ENCODE results near the gene TSPO.

Gene TSPO

GRCh38 chr22:43147821-43148220 is 3.5 kb upstream of the TSPO start:
- H2AFZ ChIP-seq, result no peak overlapping the region
- H3K36me3 ChIP-seq (ENCODE audit: control insufficient read depth, insufficient read depth, low read length), result no peaks in the 10 kb centered on the region
- H3K4me1 ChIP-seq, result peaks cover 3% of the 10 kb centered on the region
- no peak overlapping the region for H3K27ac ChIP-seq
- H3K4me3 ChIP-seq (ENCODE audit: low read depth, low read length), result no peak overlapping the region
- H3K9me3 ChIP-seq (ENCODE audit: control insufficient read depth, low read length), result no peaks in the 10 kb centered on the region
- H3K9ac ChIP-seq, result no peak overlapping the region
- no peak overlapping the region for H3K4me2 ChIP-seq (ENCODE audit: low read length)
- peaks cover 4% of the 10 kb centered on the region for H3K79me2 ChIP-seq
- H3K27me3 ChIP-seq (ENCODE audit: control insufficient read depth, insufficient read depth, low read length), result no peaks in the 10 kb centered on the region
- TF ChIP-seq CTCF (IDR thresholded peaks at IDR 0.05), result no peak

DNA sequence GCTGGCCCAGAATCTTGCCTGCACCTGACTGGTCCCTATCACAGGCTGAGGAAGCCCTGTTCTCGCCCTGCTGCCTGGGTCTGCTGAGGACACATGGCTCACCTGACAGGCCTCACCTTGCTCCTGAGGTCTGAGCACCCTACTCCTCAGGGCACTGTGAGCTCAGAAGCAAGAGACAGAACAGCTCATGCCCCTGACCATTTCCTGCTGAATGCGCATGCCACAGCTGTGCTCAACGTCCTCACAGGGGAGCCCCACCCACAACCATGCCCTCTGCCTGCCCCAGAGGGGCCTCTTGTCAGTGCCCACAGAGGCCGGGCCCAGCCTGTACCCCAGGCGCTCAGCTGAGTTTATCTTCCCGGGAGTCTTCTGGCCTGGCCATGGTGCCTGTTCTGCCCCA is 2.8 kb upstream of the TSPO start:
- no peak for TF ChIP-seq CTCF (IDR thresholded peaks at IDR 0.05)
- Histone ChIP-seq H3K4me2 (ENCODE audit: low read length) (no peak overlapping the region), H3K4me3 (ENCODE audit: low read depth, low read length) (no peak overlapping the region), H3K27me3 (ENCODE audit: control insufficient read depth, insufficient read depth, low read length) (no peaks in the 10 kb centered on the region), H3K27ac (no peak overlapping the region), H3K36me3 (ENCODE audit: control insufficient read depth, insufficient read depth, low read length) (no peaks in the 10 kb centered on the region), H2AFZ (no peak overlapping the region), H3K79me2 (no peaks in the 10 kb centered on the region), H3K4me1 (peaks cover 3% of the 10 kb centered on the region), H3K9ac (no peak overlapping the region), H3K9me3 (ENCODE audit: control insufficient read depth, low read length) (no peaks in the 10 kb centered on the region)

- Histone ChIP-seq H2AFZ (peak overlapping the region; percentile 82), H3K4me2 (ENCODE audit: low read length) (peak overlapping the region; percentile 89), H3K27ac (peak overlapping the region; percentile 56), H3K9ac (no peak overlapping the region), H3K27me3 (ENCODE audit: control insufficient read depth, insufficient read depth, low read length) (no peaks in the 10 kb centered on the region), H3K4me1 (peaks cover 3% of the 10 kb centered on the region), H3K36me3 (ENCODE audit: control insufficient read depth, insufficient read depth, low read length) (no peaks in the 10 kb centered on the region), H3K79me2 (no peaks in the 10 kb centered on the region), H3K4me3 (ENCODE audit: low read depth, low read length) (peak overlapping the region; percentile 78), H3K9me3 (ENCODE audit: control insufficient read depth, low read length) (no peaks in the 10 kb centered on the region)
- no peak for TF ChIP-seq CTCF (IDR thresholded peaks at IDR 0.05)
Measured at GRCh38 chr22:43150731-43151206, 590 bp upstream of the TSPO start.

- H3K27ac ChIP-seq, result peak overlapping the region; percentile 67
- no peaks in the 10 kb centered on the region for H3K36me3 ChIP-seq (ENCODE audit: control insufficient read depth, insufficient read depth, low read length)
- H3K9ac ChIP-seq, result no peak overlapping the region
- peak overlapping the region; percentile 89 for H3K4me2 ChIP-seq (ENCODE audit: low read length)
- H2AFZ ChIP-seq, result peak overlapping the region; percentile 82
- no peaks in the 10 kb centered on the region for H3K27me3 ChIP-seq (ENCODE audit: control insufficient read depth, insufficient read depth, low read length)
- no peak for TF ChIP-seq CTCF (IDR thresholded peaks at IDR 0.05)
- H3K9me3 ChIP-seq (ENCODE audit: control insufficient read depth, low read length), result no peaks in the 10 kb centered on the region
- H3K4me3 ChIP-seq (ENCODE audit: low read depth, low read length), result peak overlapping the region; percentile 78
- H3K4me1 ChIP-seq, result peaks cover 3% of the 10 kb centered on the region
- no peaks in the 10 kb centered on the region for H3K79me2 ChIP-seq
Measured at GRCh38 chr22:43152003-43152356, 621 bp downstream of the TSPO start.

- H3K27ac ChIP-seq, result peak overlapping the region; percentile 67
- no peaks in the 10 kb centered on the region for H3K27me3 ChIP-seq (ENCODE audit: control insufficient read depth, insufficient read depth, low read length)
- no peak overlapping the region for H3K9ac ChIP-seq
- H3K9me3 ChIP-seq (ENCODE audit: control insufficient read depth, low read length), result no peaks in the 10 kb centered on the region
- H3K36me3 ChIP-seq (ENCODE audit: control insufficient read depth, insufficient read depth, low read length), result no peaks in the 10 kb centered on the region
- peak overlapping the region; percentile 78 for H3K4me3 ChIP-seq (ENCODE audit: low read depth, low read length)
- H3K4me2 ChIP-seq (ENCODE audit: low read length), result peak overlapping the region; percentile 89
- H3K79me2 ChIP-seq, result no peaks in the 10 kb centered on the region
- TF ChIP-seq CTCF (IDR thresholded peaks at IDR 0.05), result no peak
- peak overlapping the region; percentile 82 for H2AFZ ChIP-seq
- peaks cover 3% of the 10 kb centered on the region for H3K4me1 ChIP-seq
Measured at GRCh38 chr22:43152357-43153071, 1.2 kb downstream of the TSPO start.
